Gastrocnemius medialis (tissue), 4 donors: ENCODE measurements around the gene GALNT14.

Experiments
- POLR2A ChIP-seq, 2 donors: fragments of 450-650 bp; IDR thresholded peaks; one replicate each; pipeline ENCODE4 v1.6.1; 2017; ENCODE audit warnings: antibody characterized with exemption in 2 of 2, mild to moderate bottlenecking in 2 of 2, moderate library complexity in 2 of 2
- TF ChIP-seq, protein P1 (sequence below), 5 experiments: fragments of 450-650 bp in 3 of 5; fragments of 200-600 bp in 2 of 5; sonication (generic) in 2 of 5; IDR thresholded peaks in 4 of 5; conservative IDR thresholded peaks in 1 of 5; 1 replicate in 4 of 5; 2 replicates in 1 of 5; pipeline ENCODE4 v1.5.1; 2016 to 2019; ENCODE audit warnings: antibody characterized with exemption in 5 of 5, mild to moderate bottlenecking in 3 of 5, moderate library complexity in 3 of 5

DNA sequence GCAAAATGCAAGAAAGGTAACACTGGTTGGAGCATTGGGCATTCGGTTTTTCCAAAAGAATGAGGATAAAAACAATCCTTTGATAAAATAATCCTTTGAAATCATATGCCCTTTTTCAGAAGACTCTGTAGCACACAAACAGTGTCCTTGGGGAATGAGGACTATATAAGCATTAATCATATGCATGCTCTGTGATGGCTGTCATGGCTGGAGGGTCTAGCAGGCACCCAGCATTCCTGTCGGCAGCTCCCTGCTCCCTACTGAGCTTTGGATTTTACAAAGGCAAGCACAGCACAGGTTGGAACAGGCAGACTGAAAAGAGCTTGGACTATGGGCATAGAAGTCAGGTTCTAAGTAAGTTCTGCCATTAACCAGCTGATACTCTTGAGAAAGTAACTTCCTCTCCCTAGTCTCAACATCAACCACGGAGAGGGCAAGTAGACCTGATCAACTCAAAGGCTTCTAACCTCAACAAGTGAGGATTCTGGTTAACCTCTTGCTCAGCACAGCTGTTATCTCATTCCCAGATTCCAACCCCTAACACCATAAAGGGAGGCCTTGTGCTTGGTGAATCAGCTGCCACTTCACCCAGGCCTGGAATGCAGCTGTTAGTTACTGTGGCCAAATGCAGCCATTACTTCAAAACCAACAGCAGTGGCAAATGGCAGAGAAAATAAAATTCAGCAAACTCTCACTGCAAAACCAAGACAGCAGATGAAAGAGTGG, 29.5 kb downstream of the GALNT14 start:
- no peak for TF ChIP-seq POLR2A (IDR thresholded peaks at IDR 0.05)
- TF ChIP-seq, protein P1, sequence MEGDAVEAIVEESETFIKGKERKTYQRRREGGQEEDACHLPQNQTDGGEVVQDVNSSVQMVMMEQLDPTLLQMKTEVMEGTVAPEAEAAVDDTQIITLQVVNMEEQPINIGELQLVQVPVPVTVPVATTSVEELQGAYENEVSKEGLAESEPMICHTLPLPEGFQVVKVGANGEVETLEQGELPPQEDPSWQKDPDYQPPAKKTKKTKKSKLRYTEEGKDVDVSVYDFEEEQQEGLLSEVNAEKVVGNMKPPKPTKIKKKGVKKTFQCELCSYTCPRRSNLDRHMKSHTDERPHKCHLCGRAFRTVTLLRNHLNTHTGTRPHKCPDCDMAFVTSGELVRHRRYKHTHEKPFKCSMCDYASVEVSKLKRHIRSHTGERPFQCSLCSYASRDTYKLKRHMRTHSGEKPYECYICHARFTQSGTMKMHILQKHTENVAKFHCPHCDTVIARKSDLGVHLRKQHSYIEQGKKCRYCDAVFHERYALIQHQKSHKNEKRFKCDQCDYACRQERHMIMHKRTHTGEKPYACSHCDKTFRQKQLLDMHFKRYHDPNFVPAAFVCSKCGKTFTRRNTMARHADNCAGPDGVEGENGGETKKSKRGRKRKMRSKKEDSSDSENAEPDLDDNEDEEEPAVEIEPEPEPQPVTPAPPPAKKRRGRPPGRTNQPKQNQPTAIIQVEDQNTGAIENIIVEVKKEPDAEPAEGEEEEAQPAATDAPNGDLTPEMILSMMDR (IDR thresholded peaks at IDR 0.05 in 4 of 5, conservative IDR thresholded peaks at IDR 0.05 in 1 of 5) = no peak
